Hippocampal formation (tissue), 2 donors: ENCODE results near the gene ELSPBP1.
"Not testable (repeated sequence)": the region's sequence is repeated elsewhere in the genome, so short reads cannot be mapped to it uniquely, and the experiment has no call there.

Experiments used
- DNase-seq, 2 donors: peaks; one replicate each; lab custom pipeline; 2025; lab: John Stamatoyannopoulos, UW

The ELSPBP1 gene

DNA sequence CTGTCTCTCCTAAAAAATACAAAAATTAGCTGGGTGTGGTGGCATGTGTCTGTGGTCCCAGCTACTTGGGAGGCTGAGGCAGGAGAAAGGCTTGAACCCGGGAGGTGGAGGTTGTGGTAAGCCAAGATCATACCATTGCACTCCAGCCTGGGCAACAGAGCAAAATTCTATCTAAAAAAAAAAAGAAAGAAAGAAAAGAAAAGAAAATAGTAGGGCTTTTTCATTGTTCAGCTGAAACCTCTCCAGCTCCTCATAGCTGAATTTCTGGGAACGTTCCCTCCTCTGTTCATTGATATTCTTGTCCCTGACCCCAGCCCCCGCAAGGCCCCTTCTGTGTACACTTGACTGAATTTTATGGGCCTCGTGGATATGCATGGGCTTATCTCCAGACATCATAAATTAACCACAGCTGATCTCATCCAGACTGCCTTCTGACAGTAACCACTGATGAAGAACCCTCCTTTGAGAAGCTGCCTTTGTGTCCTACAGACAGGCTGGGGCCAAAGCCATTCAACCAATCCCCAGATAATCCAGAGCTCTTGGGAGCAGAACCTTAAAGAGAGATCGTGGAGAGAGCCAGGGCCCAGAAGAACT lies at the start of gene ELSPBP1:
ELSPBP1 (plus strand) TSS at position 424 of the 594 bp plus-strand sequence. CDS start 14,036 bp downstream, outside the sequence.
- DNase-seq: no peak

DNA sequence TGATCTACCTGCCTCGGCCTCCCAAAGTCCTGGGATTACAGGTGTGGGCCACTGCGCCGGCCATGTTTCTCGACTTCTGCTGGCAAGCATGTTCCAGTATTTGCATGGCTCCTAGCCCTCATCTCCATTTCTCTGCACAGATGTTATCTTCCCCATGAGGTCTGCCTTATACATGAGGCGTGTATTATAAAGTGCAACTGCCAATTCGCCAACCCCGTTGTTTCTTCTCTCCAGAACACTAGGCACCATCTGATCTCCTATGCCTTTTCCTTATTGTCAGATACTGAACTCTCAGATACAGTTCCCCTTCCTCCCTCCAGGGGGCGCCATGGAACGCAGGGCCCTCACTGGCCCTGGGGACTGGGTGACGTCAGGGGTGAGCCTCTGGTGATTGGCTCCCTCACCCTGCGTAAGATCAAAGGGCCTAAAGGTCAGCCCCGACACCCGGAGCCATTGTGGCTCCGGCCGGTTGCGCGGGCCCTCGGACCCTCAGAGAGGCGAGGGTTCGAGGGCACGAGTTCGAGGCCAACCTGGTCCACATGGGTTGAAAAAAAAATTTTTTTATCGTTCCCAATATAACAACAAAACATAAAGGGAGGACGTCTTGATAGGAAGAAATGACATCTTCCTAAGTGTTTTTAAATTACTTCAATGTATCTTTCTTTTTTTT lies 44.4 kb upstream of the ELSPBP1 start:
- DNase-seq: not testable (repeated sequence)

DNA sequence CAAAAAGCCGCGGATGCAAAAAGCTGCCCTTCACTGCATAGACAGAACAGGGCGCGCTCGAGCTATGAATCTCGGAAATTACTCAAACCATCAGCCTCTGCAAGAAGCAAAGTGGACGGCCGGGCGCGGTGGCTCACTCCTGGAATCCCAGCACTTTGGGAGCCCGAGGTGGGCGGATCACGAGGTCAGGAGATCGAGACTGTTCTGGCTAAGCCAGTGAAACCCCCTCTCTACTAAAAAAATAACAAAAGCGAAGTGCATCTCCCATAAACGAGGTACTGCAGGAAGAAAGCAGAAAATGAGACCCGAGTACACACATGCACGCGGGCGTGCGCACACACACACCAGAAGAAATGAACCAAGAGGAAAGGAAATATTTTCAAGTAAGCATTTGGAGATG lies 42.3 kb upstream of the ELSPBP1 start:
- not testable (repeated sequence) for DNase-seq

DNA sequence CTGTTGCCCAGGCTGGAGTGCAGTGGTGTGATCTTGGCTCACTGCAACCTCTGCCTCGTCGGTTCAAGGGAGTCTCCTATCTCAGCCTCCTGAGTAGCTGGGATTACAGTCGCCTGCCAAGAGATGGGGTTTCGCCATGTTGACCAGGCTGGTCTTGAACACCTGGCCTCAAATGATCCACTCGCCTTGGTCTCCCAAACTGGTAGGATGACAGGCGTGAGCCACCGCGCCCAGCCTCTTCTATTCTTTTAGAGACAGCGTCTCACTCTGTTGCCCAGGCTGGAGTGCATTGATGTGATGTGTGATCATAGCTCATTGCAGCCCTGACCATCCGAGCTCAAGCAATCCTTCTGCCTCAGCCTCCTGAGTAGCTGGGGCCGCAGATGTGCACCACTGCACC lies 38.5 kb upstream of the ELSPBP1 start:
- DNase-seq: not testable (repeated sequence)

DNA sequence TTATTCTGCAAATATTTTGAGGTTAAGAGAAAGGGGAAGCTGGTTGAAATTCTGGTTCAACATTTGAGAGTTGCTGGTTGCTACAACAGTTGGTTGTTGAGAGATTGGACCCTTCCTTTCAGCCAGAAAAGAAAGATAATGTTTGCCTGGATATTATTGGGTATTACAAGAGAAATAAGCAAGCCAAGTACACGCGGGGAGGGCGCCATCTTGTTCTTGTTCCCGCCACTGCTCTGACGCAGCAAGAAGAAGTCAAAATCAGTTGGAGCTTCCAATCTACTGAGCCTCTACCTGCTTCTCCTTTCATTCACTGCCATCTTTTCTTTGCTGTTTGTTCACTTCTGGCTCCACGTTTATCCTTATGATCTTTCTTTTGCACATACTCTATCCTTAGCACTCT lies 20.9 kb upstream of the ELSPBP1 start:
- DNase-seq: no peak

DNA sequence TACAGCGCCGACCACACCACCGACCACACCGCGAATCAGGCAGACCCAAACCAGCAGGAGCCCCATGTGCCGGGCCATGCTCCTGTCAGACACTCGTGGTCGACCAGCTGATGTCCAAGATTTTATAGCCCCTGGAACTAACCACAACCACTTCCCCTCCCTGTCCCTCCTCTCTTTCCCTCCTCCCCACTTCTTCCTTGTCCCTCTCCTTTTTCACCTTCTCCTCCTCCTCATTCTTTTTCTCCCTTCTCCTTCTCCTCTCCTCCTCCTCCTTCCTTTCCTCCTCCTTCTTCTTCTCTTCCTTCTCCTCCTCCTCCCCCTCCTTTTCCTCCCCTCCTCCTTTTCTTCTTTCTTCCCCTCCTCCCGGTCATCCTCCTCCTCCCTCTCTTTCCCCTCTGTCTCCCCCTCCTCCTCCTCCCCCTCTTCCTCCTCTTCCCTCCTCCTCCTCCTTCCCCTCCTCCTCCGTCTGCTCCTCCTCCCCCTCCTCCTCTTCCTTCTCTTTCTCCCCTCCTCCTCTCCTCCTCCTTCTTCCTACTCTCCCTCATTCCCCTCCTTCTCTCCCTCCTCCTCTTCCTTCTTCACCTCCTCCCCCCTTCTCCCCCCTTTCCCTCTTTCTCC lies 3.1 kb upstream of the ELSPBP1 start:
- no peak for DNase-seq

DNA sequence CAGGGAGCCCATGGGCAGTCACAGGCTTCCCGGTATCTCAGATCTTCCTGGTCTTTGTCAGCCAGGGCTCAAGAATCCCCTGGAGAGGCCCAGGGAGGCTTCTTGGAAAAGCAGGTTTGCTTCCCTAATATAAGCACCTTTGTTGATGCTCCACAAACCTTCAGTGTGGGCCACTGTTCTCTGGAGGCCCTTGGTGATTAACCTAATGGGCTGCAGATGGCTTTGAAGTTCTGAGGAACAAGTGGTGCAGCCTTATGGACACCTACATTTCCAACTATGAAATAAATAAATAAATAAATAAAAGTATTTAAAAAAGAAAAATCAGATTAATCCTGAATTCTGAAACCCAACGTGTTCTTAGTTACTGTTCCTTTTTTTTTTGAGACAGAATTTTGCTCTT lies 2.4 kb upstream of the ELSPBP1 start, which contains the start of gene BSPH1:
BSPH1 (minus strand) TSS at position 101 of the 400 bp plus-strand sequence; CDS start at position 12, 89 bp downstream.
- no peak for DNase-seq

DNA sequence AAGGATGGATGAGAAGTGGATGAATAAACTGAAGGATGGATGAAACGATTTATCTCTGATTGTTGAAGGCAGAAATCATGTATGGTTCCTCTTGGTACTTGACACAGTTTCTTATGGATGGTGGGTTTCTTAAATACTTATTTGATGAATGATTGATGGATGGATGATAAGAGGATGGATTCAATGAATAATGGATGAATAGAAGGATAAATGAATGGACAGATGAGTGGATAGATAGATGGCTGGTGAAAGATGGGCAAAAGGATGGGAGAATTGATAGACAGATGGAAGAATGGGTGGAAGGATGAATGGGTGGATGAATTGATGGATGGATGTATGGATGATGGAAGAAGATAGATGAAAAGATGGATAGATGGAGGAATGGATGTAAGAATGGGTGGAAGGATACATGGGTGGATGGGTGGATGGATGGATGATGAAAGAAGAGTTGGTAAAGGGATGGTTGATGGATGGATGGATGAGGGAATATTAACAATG lies 1.8 kb downstream of the ELSPBP1 start:
- no peak for DNase-seq

DNA sequence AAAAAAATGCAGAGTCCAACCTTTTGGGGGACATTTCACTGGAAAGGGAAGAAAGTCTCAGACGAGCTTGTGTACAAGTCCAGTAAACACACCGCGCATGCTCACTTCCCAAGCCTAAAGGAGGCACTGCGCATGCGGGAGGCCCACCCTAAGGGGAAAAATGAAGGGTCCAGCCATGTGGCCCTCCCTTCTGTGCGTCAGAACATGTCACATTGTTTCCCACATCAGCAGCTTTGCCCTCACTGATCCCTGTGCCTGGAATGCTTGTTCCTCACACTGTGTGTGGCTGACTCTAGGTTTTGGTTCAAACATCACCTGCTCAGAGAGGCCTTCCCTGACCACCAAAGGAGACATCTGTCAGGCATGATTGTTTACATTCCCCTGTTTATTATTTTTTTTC lies 4.4 kb downstream of the ELSPBP1 start:
- DNase-seq: no peak

DNA sequence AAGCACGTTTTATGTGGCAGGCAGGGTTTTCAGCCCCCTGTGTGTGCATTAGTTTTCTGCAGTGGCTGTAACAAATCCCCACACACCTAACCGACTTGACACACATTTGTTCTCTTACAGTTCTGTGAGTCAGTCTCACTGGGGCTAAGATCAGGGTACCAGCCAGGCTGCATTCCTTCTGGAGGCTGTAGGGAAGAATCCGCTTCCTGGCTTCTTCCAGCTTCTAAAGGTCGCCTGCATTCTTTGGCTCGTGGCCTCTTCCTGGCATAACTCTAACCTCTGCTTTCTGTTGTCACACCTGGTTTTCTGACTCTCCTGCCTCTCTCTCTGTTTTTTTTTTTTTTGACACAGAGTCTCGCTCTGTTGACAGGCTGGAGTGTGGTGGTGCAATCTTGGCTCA lies 6.4 kb downstream of the ELSPBP1 start:
- no peak for DNase-seq

DNA sequence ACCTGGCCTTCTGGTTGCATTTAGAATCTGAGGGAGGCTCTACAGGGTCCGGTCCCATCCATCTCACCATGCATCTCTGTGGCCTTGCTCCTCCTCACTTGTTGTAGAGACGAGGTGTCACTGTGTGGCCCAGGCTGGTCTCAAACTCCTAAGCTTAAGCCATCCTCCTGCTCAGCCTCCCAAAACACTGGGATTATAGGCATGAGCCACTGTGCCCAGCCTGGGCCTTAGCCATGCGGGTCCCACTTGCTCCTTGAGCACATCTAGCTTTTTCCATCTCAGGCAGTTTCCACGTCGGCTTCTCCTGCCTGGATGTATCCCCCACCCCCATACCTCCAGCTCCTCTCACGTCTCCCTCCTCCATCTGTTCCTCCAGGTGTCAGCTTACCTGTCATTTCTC lies 9.8 kb downstream of the ELSPBP1 start:
- DNase-seq: no peak

DNA sequence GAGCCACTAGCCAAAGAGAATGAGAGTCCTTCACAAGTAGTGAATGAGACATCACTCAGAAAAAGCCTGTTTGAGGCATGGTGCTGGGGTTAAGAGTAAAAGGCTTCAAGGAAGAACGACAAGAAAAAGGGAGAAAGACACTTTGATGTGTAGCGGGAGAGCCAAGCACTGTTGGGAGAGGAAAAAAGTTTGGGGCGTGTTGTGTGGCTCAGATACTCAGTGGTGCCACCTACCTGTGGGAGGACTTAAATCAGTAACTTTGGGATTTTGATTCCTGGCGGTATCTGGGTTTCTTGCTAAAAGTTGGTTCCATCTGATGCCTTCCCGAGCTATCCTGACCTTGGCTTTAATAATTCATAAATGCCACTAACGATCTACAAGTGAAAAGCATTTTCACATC lies 12.3 kb downstream of the ELSPBP1 start:
- no peak for DNase-seq

DNA sequence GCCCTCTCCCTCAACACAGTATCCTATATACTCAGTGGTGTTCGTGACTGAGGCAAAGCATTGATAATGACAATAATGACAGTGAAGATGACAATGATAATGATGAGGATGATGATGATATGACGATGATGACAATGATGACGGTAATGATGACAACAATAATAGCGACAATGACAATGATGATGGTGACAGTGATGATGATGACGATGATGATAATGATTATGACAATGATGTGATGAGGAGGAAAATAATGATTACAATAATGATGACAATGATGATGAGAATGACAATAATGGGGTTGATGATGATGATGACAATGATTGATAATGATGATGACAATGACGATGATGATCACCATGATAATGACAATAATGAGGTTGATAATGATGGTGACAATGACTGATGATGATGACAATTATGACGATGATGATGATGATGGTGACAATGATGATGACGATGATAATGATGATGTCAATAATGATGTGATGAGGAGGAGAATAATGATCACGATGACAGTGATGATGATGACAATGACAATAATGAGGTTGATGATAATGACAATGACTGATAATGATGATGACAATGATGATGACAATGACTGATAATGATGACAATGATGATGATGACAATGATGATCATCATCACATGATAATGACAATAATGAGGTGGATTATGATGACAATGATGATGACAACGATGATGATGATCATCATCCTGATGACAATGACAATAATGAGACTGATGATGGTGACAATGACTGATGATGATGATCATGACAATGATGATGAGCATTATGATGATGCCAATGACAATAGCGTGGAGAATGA lies 16.7 kb downstream of the ELSPBP1 start:
- no peak for DNase-seq

DNA sequence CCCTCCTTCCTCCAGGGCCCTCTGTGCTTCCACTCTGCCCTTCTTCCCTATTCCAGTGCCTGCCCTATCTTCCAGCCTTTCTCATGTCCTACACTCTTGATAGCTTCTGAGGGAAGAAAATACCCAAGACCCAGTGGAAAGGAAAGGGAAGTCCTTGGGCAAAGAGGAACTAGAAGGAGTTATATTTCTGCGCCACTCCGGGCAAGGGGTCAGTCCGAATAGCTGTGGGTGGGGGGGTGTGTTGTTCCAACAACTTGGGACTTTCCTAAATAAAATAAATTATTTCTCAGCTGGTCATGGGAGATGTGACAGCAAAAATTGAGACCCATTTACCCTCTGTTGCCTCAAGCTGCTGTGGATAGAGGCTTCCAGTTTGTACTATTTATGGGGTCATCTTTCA lies 26.3 kb downstream of the ELSPBP1 start:
- DNase-seq: no peak

DNA sequence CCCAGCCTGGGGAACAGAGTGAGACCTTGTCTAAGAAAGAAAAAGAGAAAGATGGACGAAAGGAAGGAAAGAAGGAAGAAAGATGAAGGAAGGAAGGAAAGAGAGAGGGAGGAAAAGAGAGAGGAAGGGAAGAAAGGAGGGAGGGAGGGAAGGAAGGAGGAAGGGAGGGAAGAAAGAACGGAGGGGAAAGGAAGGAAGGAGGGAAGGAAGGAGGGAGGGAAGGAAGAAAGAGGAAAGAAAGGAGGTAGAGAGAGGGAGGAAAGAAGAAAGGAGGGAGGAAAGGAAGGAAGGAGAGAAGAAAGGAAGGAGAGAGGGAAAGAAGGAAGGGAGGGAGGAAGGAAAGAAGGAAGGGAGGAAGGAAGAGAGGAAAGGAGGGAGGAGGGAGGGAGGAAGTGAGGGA lies 28.6 kb downstream of the ELSPBP1 start:
- DNase-seq: no peak

DNA sequence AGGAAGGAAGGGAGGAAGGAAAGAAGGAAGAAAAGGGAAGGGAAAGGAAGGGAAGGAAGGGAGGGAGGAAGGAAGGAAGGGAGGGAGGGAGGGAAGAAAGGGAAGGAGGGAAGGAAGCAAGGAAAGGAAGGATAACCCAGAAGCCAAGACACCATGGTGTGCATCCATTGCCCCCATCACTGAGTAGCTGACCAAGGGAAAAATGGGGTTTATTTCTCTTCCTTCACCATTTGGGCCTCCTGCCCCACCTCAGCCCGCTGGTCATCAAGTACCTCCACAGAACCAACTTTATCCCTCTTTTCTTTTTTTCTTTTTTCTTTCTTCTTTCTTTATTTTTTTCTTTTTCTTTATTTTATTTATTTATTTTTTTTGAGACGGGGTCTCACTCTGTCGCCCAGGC lies 29.1 kb downstream of the ELSPBP1 start:
- DNase-seq: no peak

DNA sequence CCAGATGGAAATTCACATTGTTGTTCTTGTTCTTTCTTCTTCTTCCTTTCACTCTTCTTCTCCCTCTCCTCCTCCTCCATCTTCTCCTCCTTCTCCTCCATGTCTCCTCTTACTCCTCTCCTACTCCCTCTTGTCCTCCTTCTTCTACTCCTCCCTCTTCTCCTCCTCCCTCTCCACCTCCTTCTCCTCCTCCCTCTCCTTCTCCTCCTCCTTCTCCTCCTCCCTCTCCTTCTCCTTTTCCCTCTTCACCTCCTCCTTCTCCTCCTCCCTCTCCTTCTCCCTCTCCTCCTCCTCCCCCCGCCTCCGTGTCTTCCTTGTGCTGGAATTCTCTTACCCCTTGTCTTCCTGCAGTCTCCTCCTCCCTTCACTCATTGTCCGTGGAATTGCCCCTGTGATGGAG lies 31.0 kb downstream of the ELSPBP1 start:
- DNase-seq: no peak

DNA sequence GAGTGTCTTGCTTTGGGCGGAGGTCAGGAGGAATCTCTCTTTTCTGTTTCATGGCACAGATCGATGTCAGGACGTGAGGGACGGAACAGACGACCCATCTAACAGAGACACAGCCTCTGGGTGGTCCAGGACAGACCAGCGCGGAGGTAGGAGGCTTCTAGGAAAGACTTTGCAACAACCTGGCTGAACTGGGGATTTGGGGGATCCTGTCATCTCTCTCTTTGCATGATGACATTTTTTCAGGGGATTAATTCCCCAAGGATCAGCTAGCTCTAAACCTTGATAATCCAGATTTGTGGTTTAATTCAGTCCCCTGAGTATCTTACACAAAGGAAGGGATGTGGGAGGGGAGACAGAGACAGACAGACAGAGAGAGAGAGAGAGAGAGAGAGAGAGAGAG lies 35.0 kb downstream of the ELSPBP1 start:
- DNase-seq: no peak

DNA sequence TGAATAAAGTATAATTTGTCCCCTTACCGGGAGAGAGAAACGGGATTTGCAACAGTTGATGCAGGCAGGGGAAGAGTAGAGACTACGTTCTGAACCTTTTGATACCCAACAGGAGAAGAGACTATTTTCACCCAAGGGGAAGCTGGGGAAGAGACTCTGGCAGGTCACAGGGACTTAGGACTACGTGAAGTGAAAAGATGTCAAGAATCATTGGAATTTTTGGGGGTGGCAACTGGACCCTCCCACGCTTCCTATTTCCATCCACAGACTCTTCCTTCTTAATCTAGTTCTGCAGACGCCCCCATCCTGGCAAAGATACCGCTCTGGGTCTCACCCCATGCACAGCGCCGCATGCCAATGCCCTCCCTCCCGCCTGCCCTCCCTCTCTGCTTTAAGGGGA lies 35.6 kb downstream of the ELSPBP1 start:
- DNase-seq: no peak

DNA sequence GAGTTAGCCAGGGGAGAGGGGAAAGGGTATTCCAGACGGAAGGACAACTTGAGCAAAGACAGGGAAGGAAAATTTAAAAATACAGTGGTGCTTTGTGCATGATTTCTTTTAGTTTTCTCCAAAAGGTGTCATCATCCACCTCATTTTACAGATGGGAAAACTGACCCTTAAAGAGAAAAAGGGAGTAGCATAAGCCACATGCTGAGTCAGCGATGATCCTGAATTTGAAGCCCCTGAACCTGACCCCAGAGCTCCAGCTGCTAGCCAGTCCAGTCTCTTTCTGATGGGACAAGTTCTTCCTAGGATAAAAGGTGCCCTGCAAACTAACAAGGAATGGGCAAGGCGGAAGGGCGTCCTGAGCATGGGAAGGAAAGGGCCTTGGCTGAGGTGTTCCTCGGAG lies 39.2 kb downstream of the ELSPBP1 start:
- DNase-seq: no peak

DNA sequence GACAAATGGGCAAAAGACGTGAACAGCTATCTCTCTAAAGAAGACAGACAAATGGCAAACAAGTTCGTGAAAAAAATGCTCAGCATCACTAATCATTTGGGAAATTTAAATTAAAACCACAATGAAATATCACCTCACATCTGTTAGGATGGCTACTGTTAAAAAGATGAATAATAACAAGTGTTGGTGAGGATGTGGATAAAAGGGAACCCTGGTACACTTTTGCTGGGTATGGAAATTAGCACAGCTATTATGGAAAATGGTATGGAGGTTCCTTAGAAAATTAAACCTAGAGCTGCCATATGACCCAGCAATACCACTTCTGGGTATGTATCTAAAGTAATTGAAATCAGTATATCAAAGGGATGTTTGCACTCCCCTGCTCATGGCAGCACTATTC lies 42.3 kb downstream of the ELSPBP1 start:
- DNase-seq: no peak

DNA sequence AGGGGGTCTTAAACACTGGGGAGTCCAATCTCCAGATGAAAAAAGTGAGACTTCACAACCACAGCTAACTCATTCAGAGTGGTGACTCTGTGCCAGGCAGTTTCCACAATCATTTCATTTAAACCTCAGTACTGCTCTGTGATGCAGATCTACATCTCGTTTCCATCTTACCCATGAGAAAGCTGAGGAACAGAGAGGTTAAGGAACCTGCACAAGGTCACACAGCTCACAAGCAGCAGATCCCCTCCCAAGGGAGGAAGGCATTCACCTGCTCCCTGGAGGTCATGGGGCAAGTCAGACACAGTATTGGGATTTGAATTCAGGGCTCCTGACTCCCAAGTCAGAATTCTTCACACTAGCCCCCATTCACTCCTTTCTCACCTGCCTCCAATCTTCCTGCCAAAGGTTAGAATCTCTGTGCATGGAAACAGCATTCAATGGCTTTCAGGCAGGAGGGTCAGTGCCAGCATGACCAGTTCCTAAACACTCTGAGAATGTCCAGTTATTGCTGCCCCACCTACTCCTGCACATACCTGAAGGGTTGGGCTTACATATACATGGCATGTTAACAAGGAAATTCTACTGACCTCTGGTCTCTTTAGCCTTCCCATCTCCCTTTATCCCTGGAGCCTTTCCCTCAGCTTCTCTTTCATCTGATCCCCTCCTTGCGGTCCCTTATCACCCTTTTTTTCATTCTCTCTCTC lies 47.6 kb downstream of the ELSPBP1 start:
- DNase-seq: no peak
